DMS 273 treated with DMSO at 0.1 percent for 48 hours (cell line): ENCODE data around the gene AKAP14.
"Not testable (repeated sequence)": the region's sequence is repeated elsewhere in the genome, so short reads cannot be mapped to it uniquely, and the experiment has no call there.

Experiments
- DNase-seq: peaks from one replicate; lab custom pipeline; 2025; lab: John Stamatoyannopoulos, UW

Gene AKAP14

GRCh38 chrX:119895843-119896326 is at the start of gene AKAP14:
Gene AKAP14, plus strand, starts transcription at chrX:119895893. Its CDS starts 7,331 bp downstream, at chrX:119903224.
- DNase-seq, result peak; percentile 34

GRCh38 chrX:119852382-119853353 is 43.0 kb upstream of the AKAP14 start, which contains the start of gene UPF3B:
Gene UPF3B, minus strand, starts transcription at chrX:119852963. Its CDS starts 35 bp downstream, at chrX:119852928.
- peak; percentile 98 for DNase-seq

- no peak for DNase-seq
Measured at GRCh38 chrX:119853444-119853843, 42.2 kb upstream of the AKAP14 start.

- no peak for DNase-seq
Measured at GRCh38 chrX:119870626-119871131, 25.0 kb upstream of the AKAP14 start.

- DNase-seq, result no peak
Measured at GRCh38 chrX:119871245-119871598, 24.5 kb upstream of the AKAP14 start.

- peak; percentile 48 for DNase-seq
Measured at GRCh38 chrX:119871599-119872395, 23.9 kb upstream of the AKAP14 start, which contains the start of the genes NDUFA1 and RNF113A. Gene NDUFA1, plus strand, starts transcription at chrX:119871832. Its CDS starts 80 bp downstream, at chrX:119871912. Gene RNF113A, minus strand, starts transcription at chrX:119871733. Its CDS starts 120 bp downstream, at chrX:119871613.

- DNase-seq, result no peak
Measured at GRCh38 chrX:119878740-119879139, 17.0 kb upstream of the AKAP14 start.

GRCh38 chrX:119880076-119880475 is 15.6 kb upstream of the AKAP14 start:
- no peak for DNase-seq

GRCh38 chrX:119880552-119881437 is 14.9 kb upstream of the AKAP14 start:
- peak; percentile 40 for DNase-seq

GRCh38 chrX:119885554-119886428 is 9.9 kb upstream of the AKAP14 start:
- DNase-seq, result no peak

GRCh38 chrX:119887721-119888425 is 7.8 kb upstream of the AKAP14 start:
- DNase-seq, result peak; percentile 21

GRCh38 chrX:119890626-119891025 is 5.1 kb upstream of the AKAP14 start:
- DNase-seq, result not testable (repeated sequence)

GRCh38 chrX:119891961-119892692 is 3.6 kb upstream of the AKAP14 start:
- not testable (repeated sequence) for DNase-seq

GRCh38 chrX:119899125-119899524 is 3.4 kb downstream of the AKAP14 start:
- DNase-seq, result no peak

GRCh38 chrX:119900976-119901375 is 5.3 kb downstream of the AKAP14 start:
- no peak for DNase-seq

- no peak for DNase-seq
Measured at GRCh38 chrX:119916310-119916709, 20.6 kb downstream of the AKAP14 start.

GRCh38 chrX:119917877-119918276 is 22.2 kb downstream of the AKAP14 start:
- no peak for DNase-seq

GRCh38 chrX:119919835-119920585 is 24.3 kb downstream of the AKAP14 start:
- DNase-seq, result no peak
